Activated T-cell treated with anti-CD3 and anti-CD28 coated beads, Interleukin-2, amount 50 U/mL, for 72 hours (primary cell): Measurements from ENCODE around the gene CNGA2. TPM values are rescaled to one million over a fixed set of nuclear protein-coding genes. Genes with fewer than 3 reads are reported as not detected.
A peak's percentile ranks its signal among the peaks of the same experiment; 100 is the strongest.

ENCODE experiments used
- ATAC-seq, 2 donors: fragments of 150-1000 bp; cut with Tn5 transposase; replicated peaks in 1 of 2; 2 replicates each; pipeline ENCODE4 v1.10.0; 2021; ENCODE audit warnings: moderate library complexity in 2 of 2, mild to moderate bottlenecking in 1 of 2
- DNase-seq, 2 donors: peaks; one replicate each; pipeline ENCODE4 v3.0.0; 2021 to 2022; ENCODE audit warnings: mixed read lengths in 1 of 2
- H3K27ac Mint-ChIP-seq: one replicate; pipeline ENCODE4 v1.8.0; 2022; ENCODE audit warnings: mild to moderate bottlenecking, moderate library complexity, mixed read lengths
- H3K27me3 Mint-ChIP-seq: one replicate; pipeline ENCODE4 v1.8.0; 2022; ENCODE audit warnings: low read depth, mixed read lengths
- H3K36me3 Mint-ChIP-seq, 2 donors: one replicate each; pipeline ENCODE4 v1.8.0; 2022; ENCODE audit warnings: mixed read lengths in 2 of 2, mild to moderate bottlenecking in 1 of 2; ENCODE audit not compliant: insufficient read depth in 2 of 2
- H3K4me1 Mint-ChIP-seq: one replicate; pipeline ENCODE4 v1.8.0; 2022; ENCODE audit warnings: low read depth, mixed read lengths
- H3K4me3 Mint-ChIP-seq, 2 donors: one replicate each; pipeline ENCODE4 v1.8.0; 2022; ENCODE audit warnings: mild to moderate bottlenecking in 2 of 2, mixed read lengths in 2 of 2, moderate library complexity in 2 of 2
- H3K9me3 Mint-ChIP-seq, 2 donors: one replicate each; pipeline ENCODE4 v1.8.0; 2022; ENCODE audit warnings: mixed read lengths in 2 of 2
- total RNA-seq, 2 donors: library from RNA; stranded (reverse); gene quantifications; one replicate each; pipeline ENCODE4 v1.2.3, GENCODE V29; 2022

CNGA2 gene
- total RNA-seq, 2 donors from 2014 or later: not detected

DNA sequence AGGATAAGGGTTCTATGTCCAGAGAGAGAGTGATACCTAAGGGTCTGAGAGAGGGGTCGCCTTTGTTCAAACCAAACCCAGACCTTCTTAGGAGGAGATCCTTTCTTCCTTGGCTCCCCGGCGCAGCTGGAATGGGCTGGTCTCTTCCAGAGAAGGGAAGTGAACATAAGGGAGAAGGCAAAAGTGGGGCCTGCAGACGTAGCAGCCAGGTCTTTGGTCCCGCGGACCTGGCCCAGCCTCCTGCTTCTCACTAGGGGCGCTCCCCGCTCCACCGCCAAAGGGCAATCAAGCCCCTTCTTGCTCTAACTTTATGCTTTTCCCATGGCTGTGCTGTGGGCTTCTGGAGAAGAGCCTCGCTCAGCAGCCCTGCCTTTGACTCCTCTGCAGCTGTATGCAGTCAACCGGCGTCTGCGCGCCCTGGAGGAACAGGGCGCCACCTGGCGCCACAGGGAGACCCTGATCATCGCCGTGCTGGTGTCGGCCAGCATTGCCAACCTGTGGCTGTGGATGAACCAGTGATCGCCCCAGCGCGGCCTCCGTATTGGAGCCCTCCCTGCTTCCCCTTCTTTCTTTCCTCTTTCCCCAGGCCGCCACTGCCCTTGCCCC lies 12.2 kb upstream of the CNGA2 start:
- no peak overlapping the region for H3K27ac Mint-ChIP-seq
- H3K36me3 Mint-ChIP-seq: no peaks in the 10 kb centered on the region
- no peak overlapping the region for H3K4me3 Mint-ChIP-seq
- peaks cover 20% of the 10 kb centered on the region for H3K27me3 Mint-ChIP-seq
- peak in 1 of 2 donors; percentile 9 for DNase-seq
- no peaks in the 10 kb centered on the region for H3K9me3 Mint-ChIP-seq
- H3K4me1 Mint-ChIP-seq: no peaks in the 10 kb centered on the region
- peak in 1 of 2 donors; percentile 34 for ATAC-seq

DNA sequence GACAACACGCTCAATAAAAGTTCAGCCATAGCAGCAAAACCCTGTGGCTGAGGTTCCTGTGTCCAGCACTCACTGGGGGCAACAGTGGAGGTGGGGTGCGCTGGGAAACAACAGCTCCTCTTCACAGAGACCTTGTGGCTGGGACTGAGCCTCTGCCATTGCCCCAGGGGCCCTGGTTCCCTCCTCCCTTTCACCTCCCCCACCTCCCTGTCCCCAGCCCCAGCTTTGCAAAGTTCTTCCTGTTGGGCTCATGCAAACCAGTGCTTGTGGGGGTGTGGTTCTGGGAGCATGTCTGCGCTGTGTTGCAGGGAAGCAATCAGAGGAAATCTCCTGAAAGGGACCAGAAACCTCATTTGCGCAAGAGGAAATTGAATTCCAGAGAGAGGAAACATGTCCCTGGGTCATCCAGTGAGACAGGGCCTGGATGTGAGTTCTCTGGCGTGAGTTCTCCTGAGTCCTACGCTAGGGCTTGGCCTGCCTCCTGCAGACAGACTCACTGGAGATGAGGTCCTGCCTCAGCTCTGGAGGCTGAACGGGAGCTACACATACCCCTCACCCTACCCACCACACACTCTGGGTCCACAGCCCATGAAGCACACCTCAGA lies 11.3 kb upstream of the CNGA2 start:
- H3K27ac Mint-ChIP-seq: no peak overlapping the region
- no peak for DNase-seq
- no peak overlapping the region for H3K4me3 Mint-ChIP-seq
- no peaks in the 10 kb centered on the region for H3K36me3 Mint-ChIP-seq
- H3K4me1 Mint-ChIP-seq: no peaks in the 10 kb centered on the region
- ATAC-seq: no peak
- peaks cover 13% of the 10 kb centered on the region for H3K27me3 Mint-ChIP-seq
- no peaks in the 10 kb centered on the region for H3K9me3 Mint-ChIP-seq

DNA sequence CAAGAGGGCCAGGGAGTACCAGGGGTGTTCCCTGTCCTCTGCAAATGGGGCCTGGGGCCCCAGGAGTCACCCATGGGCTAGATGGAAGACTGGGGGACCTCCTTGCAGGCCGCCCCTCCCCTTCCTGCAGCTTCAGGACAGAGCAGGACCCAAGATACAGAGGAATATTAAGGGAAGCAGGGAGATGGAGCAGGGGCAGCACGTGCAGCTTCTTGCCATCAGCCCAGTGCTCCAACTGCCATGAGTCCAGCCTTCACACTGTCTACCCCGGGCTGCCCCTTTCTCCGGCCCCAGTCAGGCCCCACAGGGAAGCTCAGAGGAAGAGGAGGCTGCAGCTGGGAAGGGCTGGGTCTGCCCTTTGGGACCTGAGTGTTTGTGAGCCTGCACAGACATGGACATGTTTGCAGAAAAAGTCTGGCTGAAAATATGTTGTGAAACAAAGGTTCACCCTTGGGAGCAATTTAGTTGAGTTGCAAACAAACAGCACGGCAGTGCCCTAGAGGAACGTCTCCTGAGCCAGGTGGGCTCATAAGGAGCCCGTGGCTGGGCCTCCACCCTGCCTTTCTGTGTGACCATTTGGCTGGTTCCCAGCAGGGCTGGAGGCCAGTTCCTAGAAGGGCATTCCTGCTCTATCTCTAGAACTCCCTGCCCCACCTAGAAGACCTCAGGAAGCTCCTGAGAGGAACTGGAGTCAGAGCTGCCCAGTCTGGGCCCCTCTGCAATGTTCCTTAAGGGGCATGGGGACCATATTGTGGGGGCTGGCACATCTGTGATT lies 9.8 kb upstream of the CNGA2 start:
- H3K9me3 Mint-ChIP-seq: no peaks in the 10 kb centered on the region
- H3K4me1 Mint-ChIP-seq: no peaks in the 10 kb centered on the region
- peaks cover 8% of the 10 kb centered on the region for H3K27me3 Mint-ChIP-seq
- ATAC-seq (no peak), DNase-seq (no peak)
- no peaks in the 10 kb centered on the region for H3K36me3 Mint-ChIP-seq
- H3K4me3 Mint-ChIP-seq: no peak overlapping the region
- H3K27ac Mint-ChIP-seq: no peak overlapping the region

DNA sequence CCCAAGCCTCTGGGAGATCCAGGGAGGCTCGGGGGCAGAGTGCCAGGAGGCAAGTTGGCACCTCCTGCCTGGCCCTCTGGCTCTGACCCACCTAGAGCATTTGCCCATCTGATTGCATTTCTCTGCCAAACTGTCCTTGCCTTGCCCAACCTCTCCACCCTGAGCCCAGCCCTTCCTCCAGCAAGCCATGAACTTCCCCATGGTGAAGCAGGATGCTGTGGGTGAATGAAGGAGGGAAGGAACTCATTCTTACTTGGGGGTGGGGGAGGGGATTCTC lies 9.3 kb upstream of the CNGA2 start:
- H3K36me3 Mint-ChIP-seq: no peaks in the 10 kb centered on the region
- peaks cover 13% of the 10 kb centered on the region for H3K27me3 Mint-ChIP-seq
- H3K4me1 Mint-ChIP-seq: no peaks in the 10 kb centered on the region
- H3K9me3 Mint-ChIP-seq: no peaks in the 10 kb centered on the region
- no peak overlapping the region for H3K4me3 Mint-ChIP-seq
- H3K27ac Mint-ChIP-seq: no peak overlapping the region
- no peak for ATAC-seq
- no peak for DNase-seq

DNA sequence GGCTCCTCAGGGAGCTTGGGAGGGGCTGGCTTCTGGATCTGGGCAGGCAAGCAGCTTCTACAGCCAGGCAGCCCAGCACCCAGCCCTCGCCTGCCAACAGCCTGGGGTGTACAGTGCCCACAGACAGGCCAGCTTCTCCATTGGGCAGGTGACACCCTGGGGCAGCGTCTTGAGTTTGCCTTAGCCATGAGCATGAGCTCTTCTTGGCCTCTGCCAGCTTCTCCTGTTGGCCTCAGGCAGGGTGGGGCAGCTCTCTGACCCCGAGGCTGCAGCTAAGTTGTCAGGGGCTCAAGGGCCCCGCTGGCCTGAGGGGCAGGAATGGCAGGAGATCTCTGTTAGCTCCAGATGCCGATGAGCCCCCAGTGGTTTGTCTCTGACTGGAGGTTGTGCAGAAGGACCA lies 7.8 kb upstream of the CNGA2 start:
- Mint-ChIP-seq H3K9me3 (no peaks in the 10 kb centered on the region), H3K27me3 (peaks cover 17% of the 10 kb centered on the region), H3K4me1 (no peaks in the 10 kb centered on the region), H3K4me3 (no peak overlapping the region), H3K36me3 (no peaks in the 10 kb centered on the region), H3K27ac (no peak overlapping the region)
- ATAC-seq (no peak), DNase-seq (no peak)

DNA sequence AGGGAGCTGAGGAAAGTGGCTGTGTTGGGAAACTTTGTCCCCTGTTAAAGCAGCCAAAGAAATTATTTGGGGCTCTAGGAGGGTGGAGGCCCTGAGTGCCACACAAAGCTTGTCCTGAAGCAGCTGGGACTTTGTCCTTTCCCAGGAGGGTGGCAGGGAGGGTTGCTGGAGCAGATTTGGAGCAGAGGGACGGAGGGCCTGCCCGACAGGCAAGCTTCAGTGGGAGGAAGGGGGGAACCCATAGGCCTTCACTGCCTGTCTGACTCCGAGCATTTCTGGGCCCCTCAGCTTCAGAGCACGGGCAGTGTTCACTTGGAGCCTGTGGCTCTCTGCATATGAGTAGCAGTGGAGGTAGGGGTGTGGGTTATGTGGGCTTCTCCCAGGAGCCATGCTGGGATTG lies 7.2 kb upstream of the CNGA2 start:
- H3K9me3 Mint-ChIP-seq: no peaks in the 10 kb centered on the region

DNA sequence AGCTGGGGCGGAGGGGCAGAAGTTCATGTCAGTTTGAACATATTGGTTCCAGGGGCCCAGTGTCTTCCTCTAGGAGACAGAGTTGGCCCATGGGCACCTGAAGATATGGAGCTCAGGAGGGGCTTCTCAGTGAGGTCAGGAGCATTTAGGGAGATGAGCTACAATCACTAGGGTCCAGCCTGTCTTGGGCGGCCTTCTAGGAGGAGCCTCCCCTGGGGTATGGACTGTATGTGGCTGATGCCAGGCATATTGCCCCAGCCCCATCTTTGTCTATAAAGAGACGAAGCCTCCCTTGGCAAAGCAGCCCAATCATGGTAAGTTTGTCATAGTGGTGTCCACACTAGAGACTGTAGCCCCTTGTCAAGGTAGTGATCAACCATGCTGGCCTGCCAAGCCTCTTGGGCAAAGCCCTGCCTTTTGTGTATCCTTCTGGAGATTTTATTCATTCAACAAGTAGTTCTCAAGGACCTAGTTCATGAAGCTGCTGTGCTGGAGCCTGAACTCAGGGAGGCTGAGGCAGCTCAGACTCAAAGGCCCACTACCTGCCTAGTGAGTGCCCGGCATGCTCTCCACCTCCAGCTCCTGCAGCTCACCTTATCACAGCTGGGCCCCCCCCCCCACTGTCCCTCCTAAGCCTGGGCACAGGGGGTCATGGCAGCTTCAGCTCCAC lies 5.4 kb upstream of the CNGA2 start:
- Mint-ChIP-seq H3K27me3 (peaks cover 26% of the 10 kb centered on the region), H3K9me3 (no peaks in the 10 kb centered on the region), H3K4me1 (no peaks in the 10 kb centered on the region), H3K27ac (no peak overlapping the region), H3K36me3 (no peaks in the 10 kb centered on the region), H3K4me3 (no peak overlapping the region)
- DNase-seq: no peak
- ATAC-seq: no peak

More for the DNA sequence above, 7.2 kb upstream of the CNGA2 start:
- H3K4me3 Mint-ChIP-seq: no peak overlapping the region
- H3K27me3 Mint-ChIP-seq: peaks cover 23% of the 10 kb centered on the region
- no peak for ATAC-seq
- no peaks in the 10 kb centered on the region for H3K4me1 Mint-ChIP-seq
- DNase-seq: no peak
- H3K27ac Mint-ChIP-seq: no peak overlapping the region
- no peaks in the 10 kb centered on the region for H3K36me3 Mint-ChIP-seq

DNA sequence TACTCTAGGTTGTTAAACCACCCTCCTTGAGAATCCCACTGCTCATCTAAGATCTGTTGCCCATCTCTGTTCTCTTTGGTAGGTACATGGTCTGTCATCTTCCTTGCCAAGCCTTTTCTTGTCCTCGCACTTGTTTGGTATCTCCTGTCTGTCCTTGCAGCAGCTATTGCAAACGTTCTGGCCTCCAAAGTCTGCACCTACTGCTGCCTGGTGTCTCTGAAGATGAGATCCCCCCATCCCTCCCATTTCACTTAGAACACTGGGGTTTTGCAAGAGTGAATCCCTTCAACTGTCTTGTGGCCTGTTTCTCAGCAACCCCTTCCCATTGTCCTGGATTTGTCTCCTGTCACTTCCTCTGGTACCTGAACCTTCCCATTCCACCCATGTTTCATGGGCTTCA lies 673 bp downstream of the CNGA2 start:
- ATAC-seq: no peak
- DNase-seq: no peak
- no peaks in the 10 kb centered on the region for H3K4me1 Mint-ChIP-seq
- H3K36me3 Mint-ChIP-seq: no peaks in the 10 kb centered on the region
- H3K4me3 Mint-ChIP-seq: no peak overlapping the region
- no peaks in the 10 kb centered on the region for H3K9me3 Mint-ChIP-seq
- peaks cover 53% of the 10 kb centered on the region for H3K27me3 Mint-ChIP-seq
- no peak overlapping the region for H3K27ac Mint-ChIP-seq

DNA sequence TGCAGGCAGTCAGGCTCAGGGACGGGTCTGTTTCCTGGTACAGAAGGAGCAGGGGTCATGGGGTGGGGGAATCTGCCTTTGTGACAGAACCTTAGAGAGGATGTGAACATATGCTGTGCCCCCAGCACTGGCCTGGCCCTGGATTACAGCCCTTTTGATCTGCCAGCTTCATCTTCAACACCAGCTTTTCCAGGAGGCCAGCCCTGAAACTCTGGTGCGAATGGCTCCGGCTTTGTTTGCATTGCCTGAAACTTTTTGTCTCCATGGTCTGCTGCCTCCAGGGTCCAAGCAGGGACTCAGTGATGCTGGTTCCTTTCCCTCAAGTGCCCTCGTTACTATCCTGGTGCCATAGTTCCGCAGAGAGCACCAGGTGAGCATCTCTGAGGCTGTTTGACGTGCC lies 2.1 kb downstream of the CNGA2 start:
- ATAC-seq (no peak), DNase-seq (no peak)
- Mint-ChIP-seq H3K4me3 (no peak overlapping the region), H3K4me1 (no peaks in the 10 kb centered on the region), H3K27ac (no peak overlapping the region), H3K9me3 (no peaks in the 10 kb centered on the region), H3K36me3 (no peaks in the 10 kb centered on the region), H3K27me3 (peaks cover 57% of the 10 kb centered on the region)

DNA sequence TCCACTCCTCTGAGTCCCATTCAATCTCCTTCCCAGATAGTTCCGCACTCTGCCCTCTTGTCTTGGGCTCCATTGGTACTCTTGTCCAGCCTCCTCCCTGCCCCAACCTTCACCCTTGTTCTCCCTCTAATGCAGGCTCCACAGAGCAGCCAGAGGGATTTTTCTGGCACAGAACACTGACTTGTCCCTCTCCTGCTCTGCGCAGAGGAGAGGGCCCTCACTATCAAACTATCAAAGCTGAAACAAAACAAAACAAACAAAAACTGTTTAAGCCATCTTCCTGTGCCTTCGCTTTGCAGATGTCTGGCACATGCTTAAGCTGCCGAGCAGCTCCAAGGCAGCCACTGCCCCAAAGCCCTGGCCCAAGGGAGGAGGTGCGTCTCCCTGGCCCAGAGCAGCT lies 2.9 kb downstream of the CNGA2 start:
- Mint-ChIP-seq H3K27me3 (peaks cover 52% of the 10 kb centered on the region), H3K4me3 (no peak overlapping the region), H3K36me3 (no peaks in the 10 kb centered on the region), H3K27ac (no peak overlapping the region), H3K4me1 (no peaks in the 10 kb centered on the region), H3K9me3 (no peaks in the 10 kb centered on the region)
- DNase-seq (no peak), ATAC-seq (no peak)

DNA sequence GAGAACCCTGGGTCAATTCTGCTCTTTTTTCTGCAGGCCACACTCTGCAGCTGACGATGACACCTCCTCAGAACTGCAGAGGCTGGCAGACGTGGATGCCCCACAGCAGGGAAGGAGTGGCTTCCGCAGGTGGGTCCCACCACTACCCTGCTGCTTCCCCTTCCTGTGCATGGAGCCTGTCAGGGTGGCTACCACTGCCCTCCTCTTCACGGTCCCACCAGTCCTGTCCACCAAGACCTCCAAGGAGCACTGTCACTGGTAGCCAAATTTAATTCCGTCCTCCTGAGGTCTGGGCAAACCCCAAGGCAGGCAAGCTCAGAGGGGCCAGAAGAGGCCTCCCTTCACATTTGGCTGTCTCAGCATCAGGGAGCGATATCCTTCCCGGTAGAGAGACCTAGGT lies 4.2 kb downstream of the CNGA2 start:
- Mint-ChIP-seq H3K9me3 (no peaks in the 10 kb centered on the region), H3K27ac (no peak overlapping the region), H3K4me3 (no peak overlapping the region), H3K4me1 (no peaks in the 10 kb centered on the region), H3K27me3 (peaks cover 48% of the 10 kb centered on the region), H3K36me3 (no peaks in the 10 kb centered on the region)
- ATAC-seq (no peak), DNase-seq (no peak)

DNA sequence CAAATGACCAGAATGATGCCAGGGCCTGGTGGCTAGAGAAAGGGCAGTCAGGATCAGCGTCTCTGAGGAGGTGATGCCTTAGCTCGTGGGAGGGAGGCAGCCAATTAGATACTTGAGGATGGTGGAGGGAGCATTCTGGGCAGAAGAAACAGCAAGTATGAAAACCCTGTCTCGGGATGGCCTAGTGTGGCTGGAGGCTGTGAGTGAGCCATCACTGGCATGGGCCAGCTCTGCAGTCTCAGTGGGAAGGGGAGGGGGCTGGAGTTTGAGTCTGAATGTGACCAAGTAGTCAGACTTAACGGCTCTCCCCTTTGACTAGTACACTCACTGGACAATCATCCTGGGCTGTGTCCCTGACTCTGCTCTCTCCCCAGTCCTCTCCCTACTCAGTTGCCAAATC lies 7.1 kb downstream of the CNGA2 start:
- no peak for ATAC-seq
- H3K9me3 Mint-ChIP-seq: no peaks in the 10 kb centered on the region
- H3K4me3 Mint-ChIP-seq: no peak overlapping the region
- DNase-seq: no peak
- H3K36me3 Mint-ChIP-seq: no peaks in the 10 kb centered on the region
- H3K27me3 Mint-ChIP-seq: peaks cover 24% of the 10 kb centered on the region
- no peaks in the 10 kb centered on the region for H3K4me1 Mint-ChIP-seq
- H3K27ac Mint-ChIP-seq: no peak overlapping the region

DNA sequence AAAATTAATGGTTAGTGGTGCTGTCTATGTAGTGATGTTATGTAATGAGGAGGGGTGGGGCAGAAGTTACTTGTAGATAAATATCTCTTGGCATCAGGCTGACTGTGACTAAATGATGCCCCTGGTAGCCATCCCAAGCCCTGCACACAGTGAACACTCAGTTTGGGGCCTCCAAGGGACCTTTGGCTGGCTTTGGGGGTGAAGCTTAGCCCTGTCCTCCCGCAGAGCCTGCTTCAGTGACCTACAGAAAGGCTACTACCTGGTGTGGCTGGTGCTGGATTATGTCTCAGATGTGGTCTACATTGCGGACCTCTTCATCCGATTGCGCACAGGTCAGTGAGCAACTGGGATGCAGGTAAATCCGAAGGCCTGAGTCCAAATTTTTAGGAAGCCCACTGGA lies 7.8 kb downstream of the CNGA2 start:
- peaks cover 22% of the 10 kb centered on the region for H3K27me3 Mint-ChIP-seq
- H3K9me3 Mint-ChIP-seq: no peaks in the 10 kb centered on the region
- H3K36me3 Mint-ChIP-seq: no peaks in the 10 kb centered on the region
- H3K4me3 Mint-ChIP-seq: no peak overlapping the region
- H3K27ac Mint-ChIP-seq: no peak overlapping the region
- ATAC-seq (no peak), DNase-seq (no peak)
- no peaks in the 10 kb centered on the region for H3K4me1 Mint-ChIP-seq
